ENCODE results near the gene GGA1.

GGA1 gene

DNA sequence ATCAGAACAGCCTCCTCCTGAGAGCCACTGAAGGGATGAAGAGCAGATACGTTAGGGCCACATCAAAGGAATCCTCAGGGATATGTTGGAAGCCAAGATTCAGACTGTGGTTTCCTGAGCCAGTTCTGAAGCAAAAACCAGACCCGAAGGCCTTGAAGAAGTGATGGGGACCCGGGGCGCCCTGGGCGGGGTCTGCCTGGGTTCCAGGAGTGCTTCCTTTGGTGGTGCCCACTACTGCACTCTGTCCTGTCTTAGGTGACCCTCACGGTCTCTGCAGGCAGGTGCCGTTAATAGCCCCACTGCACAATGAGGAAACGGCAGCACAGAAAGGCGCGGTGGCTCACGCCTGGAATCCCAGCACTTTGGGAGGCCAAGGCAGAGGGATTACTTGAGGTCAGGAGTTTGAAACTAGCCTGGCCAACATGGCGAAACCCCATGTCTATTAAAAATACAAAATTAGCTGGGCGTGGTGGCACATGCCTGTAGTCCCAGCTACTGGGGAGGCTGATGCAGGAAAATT, 18.0 kb downstream of the GGA1 start:
- DNase-seq (ENCODE audit: low read depth) = no peak
- H3K4me3 ChIP-seq (ENCODE audit: low read depth, low read length) = no peak overlapping the region
- TF ChIP-seq, protein P1, sequence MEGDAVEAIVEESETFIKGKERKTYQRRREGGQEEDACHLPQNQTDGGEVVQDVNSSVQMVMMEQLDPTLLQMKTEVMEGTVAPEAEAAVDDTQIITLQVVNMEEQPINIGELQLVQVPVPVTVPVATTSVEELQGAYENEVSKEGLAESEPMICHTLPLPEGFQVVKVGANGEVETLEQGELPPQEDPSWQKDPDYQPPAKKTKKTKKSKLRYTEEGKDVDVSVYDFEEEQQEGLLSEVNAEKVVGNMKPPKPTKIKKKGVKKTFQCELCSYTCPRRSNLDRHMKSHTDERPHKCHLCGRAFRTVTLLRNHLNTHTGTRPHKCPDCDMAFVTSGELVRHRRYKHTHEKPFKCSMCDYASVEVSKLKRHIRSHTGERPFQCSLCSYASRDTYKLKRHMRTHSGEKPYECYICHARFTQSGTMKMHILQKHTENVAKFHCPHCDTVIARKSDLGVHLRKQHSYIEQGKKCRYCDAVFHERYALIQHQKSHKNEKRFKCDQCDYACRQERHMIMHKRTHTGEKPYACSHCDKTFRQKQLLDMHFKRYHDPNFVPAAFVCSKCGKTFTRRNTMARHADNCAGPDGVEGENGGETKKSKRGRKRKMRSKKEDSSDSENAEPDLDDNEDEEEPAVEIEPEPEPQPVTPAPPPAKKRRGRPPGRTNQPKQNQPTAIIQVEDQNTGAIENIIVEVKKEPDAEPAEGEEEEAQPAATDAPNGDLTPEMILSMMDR (IDR thresholded peaks at IDR 0.05; ENCODE audit: control insufficient read depth, extremely low read depth, insufficient read depth) = no peak

DNA sequence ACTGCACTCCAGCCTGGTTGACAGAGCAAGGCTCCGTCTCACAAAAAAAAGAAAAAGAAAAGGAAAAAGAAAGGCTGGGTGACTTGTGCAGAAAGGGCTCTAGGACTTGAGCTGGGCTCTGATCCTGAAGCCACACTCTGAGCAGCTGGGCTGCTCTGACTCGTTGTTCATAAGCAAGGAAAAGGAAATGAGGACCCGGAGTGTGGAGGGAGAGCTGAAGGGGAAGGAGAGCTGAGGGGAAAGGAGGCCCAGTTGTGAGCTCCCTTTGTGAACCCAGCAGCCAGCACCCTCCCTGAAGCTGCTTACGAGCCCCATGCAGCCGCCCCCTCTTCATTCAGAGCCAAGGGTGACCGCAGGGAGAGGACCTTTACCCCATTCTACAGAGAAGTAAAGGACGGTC, 18.5 kb downstream of the GGA1 start:
- TF ChIP-seq, protein P1 (IDR thresholded peaks at IDR 0.05; ENCODE audit: control insufficient read depth, extremely low read depth, insufficient read depth) = no peak
- no peak for DNase-seq (ENCODE audit: low read depth)
- no peak overlapping the region for H3K4me3 ChIP-seq (ENCODE audit: low read depth, low read length)

DNA sequence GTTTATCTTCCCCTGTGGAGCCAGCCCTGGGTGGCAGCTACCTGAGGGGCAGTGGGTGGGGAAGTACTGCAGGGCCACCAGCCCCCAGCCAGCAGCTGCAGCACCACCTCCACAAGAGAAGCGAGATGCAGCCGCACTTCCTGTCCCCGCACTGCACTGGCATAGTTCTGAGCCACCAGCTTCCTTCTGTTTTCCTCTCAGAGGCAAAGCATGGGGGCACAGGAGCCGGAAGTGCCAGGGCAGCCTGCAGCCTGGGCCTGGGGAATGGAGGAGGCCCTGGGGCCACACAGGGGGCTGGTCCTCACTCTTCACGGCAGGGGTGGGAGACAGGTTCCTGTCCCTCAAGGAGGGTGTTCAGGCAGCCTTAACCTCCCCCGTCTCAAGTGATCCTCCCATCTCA, 18.9 kb downstream of the GGA1 start:
- no peak overlapping the region for H3K4me3 ChIP-seq (ENCODE audit: low read depth, low read length)
- no peak for DNase-seq (ENCODE audit: low read depth)
- TF ChIP-seq, protein P1 (IDR thresholded peaks at IDR 0.05; ENCODE audit: control insufficient read depth, extremely low read depth, insufficient read depth) = no peak

DNA sequence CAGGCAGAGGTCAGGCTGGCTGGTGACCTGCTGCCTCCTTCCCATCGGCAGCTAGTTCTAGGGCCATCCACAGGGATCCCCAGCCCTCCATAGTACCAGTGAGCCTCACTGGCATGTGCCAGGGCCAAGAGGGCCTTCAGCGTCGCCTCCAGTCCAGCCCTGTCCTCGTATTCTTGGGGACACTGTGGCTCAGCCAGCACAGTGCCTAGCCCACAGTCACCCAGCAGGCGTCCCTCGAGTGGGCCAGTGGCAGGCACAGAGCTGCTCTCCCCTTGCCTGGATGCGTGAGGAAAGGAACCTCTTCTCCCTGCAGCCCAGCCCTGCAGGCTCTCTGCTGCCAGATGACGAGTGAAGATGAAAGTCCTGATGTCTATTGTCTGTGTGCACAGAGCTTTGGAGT, 20.2 kb downstream of the GGA1 start:
- no peak overlapping the region for H3K4me3 ChIP-seq (ENCODE audit: low read depth, low read length)
- DNase-seq (ENCODE audit: low read depth) = no peak
- TF ChIP-seq, protein P1 (IDR thresholded peaks at IDR 0.05; ENCODE audit: control insufficient read depth, extremely low read depth, insufficient read depth) = no peak

DNA sequence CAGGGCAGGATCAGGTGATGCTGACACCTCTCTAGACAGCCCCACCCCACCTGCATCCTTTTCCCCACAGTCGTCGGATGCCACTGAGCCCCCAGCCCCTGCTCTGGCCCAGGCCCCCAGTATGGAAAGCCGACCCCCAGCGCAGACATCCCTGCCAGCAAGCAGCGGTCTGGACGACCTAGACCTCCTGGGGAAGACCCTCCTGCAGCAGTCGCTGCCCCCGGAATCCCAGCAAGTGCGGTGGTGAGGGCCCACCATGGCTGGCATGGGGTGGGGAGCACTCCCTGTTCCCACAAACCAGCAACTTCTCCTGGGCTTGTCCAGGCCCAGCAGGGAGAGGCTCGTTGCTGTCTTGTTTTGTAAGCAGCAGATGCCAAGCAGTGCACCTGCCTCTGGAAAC, 21.3 kb downstream of the GGA1 start:
- no peak for DNase-seq (ENCODE audit: low read depth)
- TF ChIP-seq, protein P1 (IDR thresholded peaks at IDR 0.05; ENCODE audit: control insufficient read depth, extremely low read depth, insufficient read depth) = no peak
- H3K4me3 ChIP-seq (ENCODE audit: low read depth, low read length) = no peak overlapping the region

DNA sequence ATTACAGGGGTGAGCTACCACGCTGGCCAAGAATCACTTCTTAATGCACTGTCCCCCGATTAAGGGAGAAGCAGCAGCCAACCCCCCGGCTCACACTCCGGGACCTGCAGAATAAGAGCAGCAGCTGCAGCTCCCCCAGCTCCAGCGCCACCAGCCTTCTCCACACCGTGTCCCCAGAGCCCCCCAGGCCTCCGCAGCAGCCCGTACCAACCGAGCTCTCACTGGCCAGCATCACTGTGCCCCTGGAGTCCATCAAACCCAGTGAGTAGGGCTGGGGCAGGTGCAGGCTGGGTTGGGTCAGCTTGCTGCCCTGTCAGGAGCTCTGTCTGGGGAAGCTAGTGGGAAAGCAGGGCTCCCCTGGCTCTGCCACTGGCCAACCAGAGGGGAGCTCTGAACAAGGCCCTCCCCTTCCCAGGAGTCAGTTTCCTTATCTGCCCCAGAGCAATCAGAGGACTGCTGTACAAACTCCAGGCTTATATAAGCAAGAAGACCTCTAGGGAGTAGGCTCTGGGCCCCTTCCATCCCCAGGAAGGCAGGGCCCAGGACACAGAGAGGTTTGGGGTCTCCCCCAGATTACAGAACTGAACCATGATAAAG, 22.3 kb downstream of the GGA1 start:
- TF ChIP-seq, protein P1 (IDR thresholded peaks at IDR 0.05; ENCODE audit: control insufficient read depth, extremely low read depth, insufficient read depth) = no peak
- DNase-seq (ENCODE audit: low read depth) = no peak
- no peak overlapping the region for H3K4me3 ChIP-seq (ENCODE audit: low read depth, low read length)

All from LNCaP clone FGC (cell line).